Measurements from ENCODE around the gene CARD6.
"Not testable (repeated sequence)": the region's sequence is repeated elsewhere in the genome, so short reads cannot be mapped to it uniquely, and the experiment has no call there.

CARD6 gene

GRCh38 chr5:40828021-40828631 is 13.0 kb upstream of the CARD6 start:
- DNase-seq (ENCODE audit: low read depth in 2 of 2) = no peak

DNA sequence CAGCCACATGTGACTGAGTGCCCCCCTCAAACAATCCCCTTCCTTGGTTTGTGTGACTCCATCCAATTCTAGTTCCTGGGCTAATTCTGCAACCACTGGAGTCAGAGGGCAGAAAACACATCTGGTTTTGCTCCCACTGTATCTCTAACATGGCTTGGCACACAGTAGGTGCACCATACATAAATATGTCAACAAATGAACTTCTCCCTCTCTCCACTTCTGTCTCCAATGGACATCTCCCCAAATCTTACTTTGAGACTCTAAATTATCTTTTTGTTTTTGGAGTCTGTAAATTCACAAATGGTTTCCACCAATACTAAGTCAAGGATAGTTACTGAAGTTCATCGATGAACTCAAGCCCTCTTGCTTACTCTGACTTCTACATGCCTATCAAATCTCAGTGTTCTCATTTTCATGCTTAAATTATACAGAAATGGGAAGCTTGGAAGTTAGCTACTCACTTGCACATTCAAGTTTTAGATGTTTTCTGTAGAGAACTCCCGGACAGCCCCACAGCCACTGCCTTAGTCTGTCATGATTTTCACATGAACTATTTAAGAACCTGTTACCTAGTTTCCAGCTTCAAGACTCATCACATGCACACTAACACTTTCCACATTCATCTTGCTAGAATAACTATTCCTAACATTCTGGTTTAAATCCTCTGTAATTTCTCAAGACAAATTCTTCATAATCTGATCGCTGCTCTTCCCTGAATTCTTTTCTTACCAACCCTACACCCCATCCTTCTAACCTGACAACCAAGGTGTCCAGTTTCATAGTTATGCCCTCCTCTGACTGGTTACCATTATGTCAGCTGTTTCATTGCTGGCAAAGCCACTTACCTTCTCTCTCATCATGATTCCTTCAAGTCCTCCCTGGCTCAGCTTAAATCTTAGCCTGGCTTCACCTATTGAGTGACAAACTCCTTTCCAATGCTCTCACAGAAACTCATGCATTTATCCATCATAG is 12.2 kb upstream of the CARD6 start:
- DNase-seq (ENCODE audit: low read depth in 2 of 2) = no peak

DNA sequence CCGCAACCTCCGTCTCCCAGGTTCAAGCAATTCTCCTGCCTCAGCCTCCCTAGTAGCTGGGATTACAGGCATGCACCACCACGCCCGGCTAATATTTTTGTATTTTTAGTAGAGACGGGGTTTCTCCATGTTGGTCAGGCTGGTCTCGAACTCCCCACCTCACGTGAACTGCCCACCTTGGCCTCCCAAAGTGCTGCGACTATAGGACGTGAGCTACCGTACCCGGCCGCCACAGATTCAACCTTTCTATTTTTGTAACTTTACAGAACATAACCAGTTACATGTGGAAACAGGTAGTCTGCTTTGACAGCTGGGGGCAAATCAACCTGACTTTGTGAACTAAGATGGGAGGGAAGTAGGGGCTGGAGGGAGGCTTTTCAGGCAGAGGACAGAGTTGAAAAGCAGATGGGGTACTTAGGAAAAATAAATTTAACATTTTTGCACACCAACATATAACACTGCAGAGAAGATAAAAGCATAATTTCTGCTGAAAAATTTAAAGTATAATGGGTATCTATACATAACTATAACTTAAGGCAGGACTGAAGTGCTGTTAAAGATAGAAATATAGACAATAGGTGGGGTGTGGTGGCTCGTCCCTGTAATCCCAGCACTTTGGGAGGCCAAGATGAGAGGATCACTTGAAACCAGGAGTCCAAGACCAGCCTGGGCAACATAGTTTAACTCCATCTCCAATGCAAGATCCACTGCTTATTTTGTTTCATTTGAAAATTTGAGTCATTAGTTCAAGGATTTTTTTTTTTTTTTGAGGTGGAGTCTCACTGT is 11.2 kb upstream of the CARD6 start:
- DNase-seq (ENCODE audit: low read depth in 2 of 2) = no peak

GRCh38 chr5:40831346-40832210 is 9.6 kb upstream of the CARD6 start:
- no peak for DNase-seq (ENCODE audit: low read depth in 2 of 2)

- DNase-seq (ENCODE audit: low read depth in 2 of 2) = no peak
These were observed 8.8 kb upstream of the CARD6 start for GRCh38 chr5:40832345-40832744.

GRCh38 chr5:40833712-40834229 is 7.4 kb upstream of the CARD6 start:
- no peak for DNase-seq (ENCODE audit: low read depth in 2 of 2)

DNA sequence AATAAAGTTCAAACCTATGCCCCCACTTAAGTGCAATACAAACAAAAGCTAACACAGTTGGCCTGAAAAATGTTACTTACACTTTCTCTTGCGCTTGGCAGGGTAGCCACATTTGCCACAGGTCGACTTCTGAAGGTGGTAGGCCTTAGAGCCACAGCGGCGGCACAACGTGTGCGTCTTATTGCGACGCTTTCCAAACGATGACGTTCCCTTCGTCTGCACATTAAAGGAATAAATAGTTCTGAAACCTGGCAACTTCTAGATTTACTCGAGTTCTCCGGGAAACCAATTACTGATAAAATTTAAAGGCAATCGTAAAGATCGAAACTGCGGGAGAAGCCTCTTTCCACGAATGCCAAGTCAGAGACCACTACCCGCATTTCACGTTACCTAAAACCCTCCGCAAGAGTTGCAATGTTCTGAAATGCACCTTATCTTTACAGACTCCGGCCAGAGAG is 6.7 kb upstream of the CARD6 start:
- no peak for DNase-seq (ENCODE audit: low read depth in 2 of 2)

DNA sequence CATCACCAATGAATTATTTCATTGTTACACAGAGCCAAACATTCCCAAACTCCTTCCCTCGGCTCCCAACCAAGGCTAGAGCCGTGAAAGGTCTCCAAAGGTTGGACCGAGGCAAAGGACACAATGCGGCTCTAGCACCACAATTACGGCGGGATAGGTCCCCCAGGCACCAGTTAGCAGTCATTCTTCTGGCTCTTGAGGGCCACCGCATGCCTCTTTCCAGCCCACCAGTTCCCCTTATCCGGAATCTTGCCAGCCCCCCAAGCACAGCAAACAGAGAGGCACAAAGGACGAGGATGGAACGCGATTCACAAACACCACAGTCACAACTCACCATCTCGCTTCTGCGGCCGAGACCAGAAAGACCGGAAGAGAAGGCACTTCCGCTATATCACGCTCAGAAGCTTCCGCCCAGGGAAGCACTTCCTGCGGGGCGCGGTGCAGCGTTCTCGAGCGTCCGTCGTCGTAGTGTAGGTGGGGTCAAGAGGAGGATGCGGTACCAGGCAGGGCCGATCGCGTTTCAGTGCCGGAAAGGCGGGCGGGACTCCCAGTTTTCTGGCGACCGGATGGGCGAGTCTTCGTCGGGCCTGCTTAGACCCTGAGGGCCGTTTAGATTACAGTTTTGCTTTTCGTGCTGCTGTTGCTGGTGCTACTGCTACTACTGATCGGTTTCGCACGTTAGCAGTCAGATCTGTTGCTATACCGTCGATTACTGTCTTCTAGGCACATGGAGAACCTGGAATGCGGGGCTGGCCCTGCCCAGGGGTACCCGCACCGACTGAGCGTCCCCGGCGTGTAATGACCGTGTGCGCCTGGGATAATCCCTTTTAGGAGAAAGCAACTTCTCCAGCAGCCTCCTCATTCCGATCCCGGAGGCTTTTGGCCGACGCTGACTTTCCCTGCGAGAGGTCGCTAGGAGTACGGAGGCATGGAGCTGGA is 6.0 kb upstream of the CARD6 start, which contains the start of gene RPL37:
RPL37 (minus strand) TSS at position 374 of the 939 bp plus-strand sequence; CDS start at position 337, 37 bp downstream.
- peak; percentile 93 for DNase-seq (ENCODE audit: low read depth in 2 of 2)

- DNase-seq (ENCODE audit: low read depth in 2 of 2) = no peak
These were observed 3.1 kb upstream of the CARD6 start for GRCh38 chr5:40838086-40838485.

GRCh38 chr5:40842351-40842750 is 1.2 kb downstream of the CARD6 start:
- DNase-seq (ENCODE audit: low read depth in 2 of 2) = no peak

DNA sequence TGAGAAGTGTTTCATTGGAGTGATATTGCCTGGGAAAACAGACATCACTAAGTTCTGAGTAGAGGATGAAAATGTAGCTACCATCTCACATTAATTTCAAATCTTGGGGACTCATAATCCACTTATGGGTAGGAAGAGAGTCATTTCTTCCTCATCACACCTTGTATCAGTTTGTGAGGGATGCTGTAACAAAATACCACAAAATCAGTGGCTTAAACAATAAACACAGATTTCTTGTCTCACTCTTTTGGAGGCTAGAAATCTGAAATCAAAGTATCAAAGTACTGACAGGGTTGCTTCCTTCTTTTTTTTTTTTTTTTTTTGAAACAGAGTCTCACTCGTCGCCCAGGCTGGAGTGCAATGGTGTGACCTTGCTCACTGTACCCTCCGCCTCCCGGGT is 3.4 kb downstream of the CARD6 start:
- DNase-seq (ENCODE audit: low read depth in 2 of 2) = no peak

- no peak for DNase-seq (ENCODE audit: low read depth in 2 of 2)
These were observed 5.2 kb downstream of the CARD6 start for GRCh38 chr5:40846371-40846770.

DNA sequence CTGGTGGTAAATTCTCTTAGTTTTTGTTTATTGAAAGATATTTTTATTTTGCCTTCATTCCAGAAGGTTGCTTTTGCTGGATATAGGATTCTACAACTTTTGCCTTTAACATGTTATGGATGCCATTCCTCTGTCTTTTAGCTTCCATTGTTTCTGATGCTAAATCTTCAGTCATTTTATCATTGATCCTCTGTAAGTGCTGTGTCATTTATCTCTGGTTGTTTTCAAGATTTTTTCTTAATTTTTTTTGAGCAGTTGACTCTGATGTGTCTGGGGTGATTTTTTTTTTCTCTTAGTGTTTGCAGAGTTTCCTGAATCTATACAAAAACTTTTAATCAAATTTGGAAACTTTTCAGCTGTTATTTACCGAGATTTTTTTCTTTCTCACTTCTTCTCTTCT is 6.4 kb downstream of the CARD6 start:
- DNase-seq (ENCODE audit: low read depth in 2 of 2) = no peak

- DNase-seq (ENCODE audit: low read depth in 2 of 2) = no peak
These were observed 12.5 kb downstream of the CARD6 start for GRCh38 chr5:40853632-40854192.

- DNase-seq (ENCODE audit: low read depth in 2 of 2) = no peak
These were observed 19.5 kb downstream of the CARD6 start for GRCh38 chr5:40860711-40861110.

- not testable (repeated sequence) for DNase-seq (ENCODE audit: low read depth in 2 of 2)
These were observed 23.8 kb downstream of the CARD6 start for GRCh38 chr5:40865004-40865403.

- no peak for DNase-seq (ENCODE audit: low read depth in 2 of 2)
These were observed 25.7 kb downstream of the CARD6 start for GRCh38 chr5:40866844-40867243.

- no peak for DNase-seq (ENCODE audit: low read depth in 2 of 2)
These were observed 28.2 kb downstream of the CARD6 start for GRCh38 chr5:40869384-40869783.

DNA sequence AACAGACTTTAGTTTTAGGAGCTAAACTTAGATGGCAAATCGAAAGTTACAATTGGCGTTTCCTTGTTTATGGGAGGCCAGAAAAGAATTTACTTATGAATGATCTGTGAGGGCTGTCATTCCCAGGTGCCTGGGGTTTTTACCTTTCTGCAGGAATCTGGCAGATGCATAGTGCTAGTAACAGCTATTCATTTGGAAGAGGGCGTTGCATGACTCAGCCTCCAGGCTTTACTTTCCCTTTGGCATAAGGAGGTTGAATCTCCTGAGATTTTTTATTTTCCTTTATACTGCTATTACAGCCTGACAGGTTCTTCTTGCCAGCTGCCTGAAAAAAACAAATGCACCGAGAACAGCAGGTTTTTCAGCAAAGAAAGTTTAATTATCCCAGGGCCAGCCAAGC is 30.0 kb downstream of the CARD6 start:
- no peak for DNase-seq (ENCODE audit: low read depth in 2 of 2)

Measured in fibroblast of skin of left biceps (primary cell).